HL-60 (cell line): ENCODE measurements around the gene ACTN4.

Experiments used
- DNase-seq, 2 experiments: peaks; one replicate each; pipeline ENCODE4 v3.0.0-alpha.2; 2010 to 2020; ENCODE audit warnings: low read depth in 1 of 2, low spot score in 1 of 2
- H3K27ac ChIP-seq: fragments of 250-450 bp; sonication (Bioruptor Pico); replicated peaks from 2 replicates; pipeline ENCODE4 v1.5.1; 2020; ENCODE audit warnings: mild to moderate bottlenecking, moderate library complexity
- H3K27me3 ChIP-seq: fragments of 250-450 bp; sonication (Bioruptor Pico); 2 replicates; pipeline ENCODE4 v1.5.1; 2021; ENCODE audit warnings: mild to moderate bottlenecking, moderate library complexity; ENCODE audit not compliant: insufficient read depth, poor library complexity, severe bottlenecking
- H3K4me3 ChIP-seq: replicated peaks from 2 replicates; pipeline ENCODE4 v1.5.1; 2011; ENCODE audit warnings: mild to moderate bottlenecking, control low read depth, low read length; ENCODE audit not compliant: insufficient read depth
- GABPA ChIP-seq: IDR thresholded peaks from 2 replicates; pipeline ENCODE4 v1.6.1; 2012; ENCODE audit warnings: low read depth
- POLR2AphosphoS5 ChIP-seq: IDR thresholded peaks from 2 replicates; pipeline ENCODE4 v1.6.1; 2012; ENCODE audit warnings: low read depth
- SPI1 ChIP-seq: IDR thresholded peaks from 2 replicates; pipeline ENCODE4 v1.6.1; 2012; ENCODE audit warnings: low read depth, mild to moderate bottlenecking, borderline replicate concordance
- TF ChIP-seq, protein P1 (sequence below): IDR thresholded peaks from one replicate; pipeline ENCODE4 v1.5.1; 2011; ENCODE audit warnings: low read length, control low read depth, inconsistent platforms; ENCODE audit not compliant: insufficient read depth
- TF ChIP-seq, protein P2 (sequence below): IDR thresholded peaks from 2 replicates; pipeline ENCODE4 v1.6.1; 2012; ENCODE audit warnings: low read depth; ENCODE audit not compliant: insufficient replicate concordance

Gene ACTN4

DNA sequence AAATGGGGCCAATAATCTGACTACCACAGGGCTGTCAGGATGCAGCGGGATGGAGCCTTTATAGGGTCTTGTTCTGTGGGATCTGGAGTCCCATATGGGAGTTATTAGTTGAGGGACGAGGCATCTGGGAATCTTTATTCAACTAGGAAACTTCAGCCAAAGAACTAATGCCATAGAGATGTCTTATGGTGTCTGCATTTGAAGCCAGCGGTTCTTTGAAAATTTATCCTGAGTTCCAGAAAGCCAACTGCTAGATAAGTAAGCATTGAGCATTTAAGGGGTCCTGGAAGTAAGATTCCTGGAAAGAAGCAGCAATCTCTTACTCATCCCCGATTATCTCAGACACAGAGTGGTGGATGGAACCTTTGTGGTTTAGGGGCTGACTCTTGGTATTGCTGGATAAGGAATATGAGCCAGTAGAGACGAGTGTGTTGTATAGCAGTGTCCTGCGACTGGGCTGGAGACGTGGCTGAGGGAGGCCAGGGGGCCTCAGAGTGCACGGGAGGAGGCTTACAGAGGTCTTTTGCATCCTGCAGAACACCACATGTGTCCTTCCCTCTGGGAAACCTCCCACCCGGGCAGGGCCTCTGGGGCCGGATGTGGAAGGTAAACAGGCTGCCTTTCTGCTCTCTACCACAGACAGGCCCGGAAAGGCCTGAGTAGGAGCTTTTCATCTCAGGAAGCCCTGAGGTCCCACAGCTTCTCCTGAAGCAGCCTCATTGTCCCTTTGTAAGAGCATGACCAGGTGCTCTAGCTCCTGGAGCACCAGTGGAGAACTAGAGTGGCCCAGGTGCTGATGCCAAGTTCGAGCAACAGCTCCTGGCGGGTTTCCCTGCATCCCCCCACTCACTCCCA is 28.8 kb downstream of the ACTN4 start:
- DNase-seq, result no peak
- H3K4me3 ChIP-seq, result no peak overlapping the region
- TF ChIP-seq, protein P1, sequence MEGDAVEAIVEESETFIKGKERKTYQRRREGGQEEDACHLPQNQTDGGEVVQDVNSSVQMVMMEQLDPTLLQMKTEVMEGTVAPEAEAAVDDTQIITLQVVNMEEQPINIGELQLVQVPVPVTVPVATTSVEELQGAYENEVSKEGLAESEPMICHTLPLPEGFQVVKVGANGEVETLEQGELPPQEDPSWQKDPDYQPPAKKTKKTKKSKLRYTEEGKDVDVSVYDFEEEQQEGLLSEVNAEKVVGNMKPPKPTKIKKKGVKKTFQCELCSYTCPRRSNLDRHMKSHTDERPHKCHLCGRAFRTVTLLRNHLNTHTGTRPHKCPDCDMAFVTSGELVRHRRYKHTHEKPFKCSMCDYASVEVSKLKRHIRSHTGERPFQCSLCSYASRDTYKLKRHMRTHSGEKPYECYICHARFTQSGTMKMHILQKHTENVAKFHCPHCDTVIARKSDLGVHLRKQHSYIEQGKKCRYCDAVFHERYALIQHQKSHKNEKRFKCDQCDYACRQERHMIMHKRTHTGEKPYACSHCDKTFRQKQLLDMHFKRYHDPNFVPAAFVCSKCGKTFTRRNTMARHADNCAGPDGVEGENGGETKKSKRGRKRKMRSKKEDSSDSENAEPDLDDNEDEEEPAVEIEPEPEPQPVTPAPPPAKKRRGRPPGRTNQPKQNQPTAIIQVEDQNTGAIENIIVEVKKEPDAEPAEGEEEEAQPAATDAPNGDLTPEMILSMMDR, result no peak
- TF ChIP-seq, protein P2, sequence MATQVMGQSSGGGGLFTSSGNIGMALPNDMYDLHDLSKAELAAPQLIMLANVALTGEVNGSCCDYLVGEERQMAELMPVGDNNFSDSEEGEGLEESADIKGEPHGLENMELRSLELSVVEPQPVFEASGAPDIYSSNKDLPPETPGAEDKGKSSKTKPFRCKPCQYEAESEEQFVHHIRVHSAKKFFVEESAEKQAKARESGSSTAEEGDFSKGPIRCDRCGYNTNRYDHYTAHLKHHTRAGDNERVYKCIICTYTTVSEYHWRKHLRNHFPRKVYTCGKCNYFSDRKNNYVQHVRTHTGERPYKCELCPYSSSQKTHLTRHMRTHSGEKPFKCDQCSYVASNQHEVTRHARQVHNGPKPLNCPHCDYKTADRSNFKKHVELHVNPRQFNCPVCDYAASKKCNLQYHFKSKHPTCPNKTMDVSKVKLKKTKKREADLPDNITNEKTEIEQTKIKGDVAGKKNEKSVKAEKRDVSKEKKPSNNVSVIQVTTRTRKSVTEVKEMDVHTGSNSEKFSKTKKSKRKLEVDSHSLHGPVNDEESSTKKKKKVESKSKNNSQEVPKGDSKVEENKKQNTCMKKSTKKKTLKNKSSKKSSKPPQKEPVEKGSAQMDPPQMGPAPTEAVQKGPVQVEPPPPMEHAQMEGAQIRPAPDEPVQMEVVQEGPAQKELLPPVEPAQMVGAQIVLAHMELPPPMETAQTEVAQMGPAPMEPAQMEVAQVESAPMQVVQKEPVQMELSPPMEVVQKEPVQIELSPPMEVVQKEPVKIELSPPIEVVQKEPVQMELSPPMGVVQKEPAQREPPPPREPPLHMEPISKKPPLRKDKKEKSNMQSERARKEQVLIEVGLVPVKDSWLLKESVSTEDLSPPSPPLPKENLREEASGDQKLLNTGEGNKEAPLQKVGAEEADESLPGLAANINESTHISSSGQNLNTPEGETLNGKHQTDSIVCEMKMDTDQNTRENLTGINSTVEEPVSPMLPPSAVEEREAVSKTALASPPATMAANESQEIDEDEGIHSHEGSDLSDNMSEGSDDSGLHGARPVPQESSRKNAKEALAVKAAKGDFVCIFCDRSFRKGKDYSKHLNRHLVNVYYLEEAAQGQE, result no peak
- no peaks in the 10 kb centered on the region for H3K27me3 ChIP-seq
- no peak overlapping the region for H3K27ac ChIP-seq

DNA sequence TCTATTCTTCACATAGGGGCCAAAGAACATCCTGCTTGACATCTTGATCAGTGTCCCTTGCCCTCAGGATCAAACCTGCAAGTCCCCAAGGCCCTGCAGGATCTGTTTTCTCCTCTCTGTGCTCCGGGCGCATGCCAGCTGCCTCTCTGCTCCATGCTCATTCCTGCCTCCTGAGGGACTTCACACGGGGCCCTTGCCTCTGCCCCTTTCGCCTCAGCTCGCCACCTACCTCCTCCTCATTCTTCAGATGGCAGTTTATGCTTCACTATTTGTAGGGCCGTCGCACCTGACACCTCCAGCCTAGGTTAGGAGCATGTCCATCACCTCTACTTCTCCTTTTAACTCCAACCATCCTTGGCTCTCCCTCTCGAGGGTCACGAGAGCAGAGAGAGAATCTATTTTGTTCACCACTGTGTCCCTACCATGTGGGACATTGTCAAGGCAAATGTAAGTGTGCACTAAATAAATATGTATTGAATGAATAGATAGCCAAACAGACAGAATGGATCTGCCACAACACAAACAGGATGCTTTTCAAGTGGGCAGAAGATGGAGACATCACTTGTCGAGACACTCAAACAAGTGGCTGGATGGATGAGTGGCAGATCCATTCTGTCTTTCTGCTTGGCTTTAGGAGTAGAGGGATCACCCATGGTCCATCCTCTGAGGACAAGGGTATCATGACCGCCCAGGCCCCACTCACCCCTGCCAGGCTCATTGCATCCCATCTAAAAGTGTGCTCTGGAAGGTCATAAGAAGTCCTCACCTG is 29.6 kb downstream of the ACTN4 start:
- H3K4me3 ChIP-seq, result no peak overlapping the region

DNA sequence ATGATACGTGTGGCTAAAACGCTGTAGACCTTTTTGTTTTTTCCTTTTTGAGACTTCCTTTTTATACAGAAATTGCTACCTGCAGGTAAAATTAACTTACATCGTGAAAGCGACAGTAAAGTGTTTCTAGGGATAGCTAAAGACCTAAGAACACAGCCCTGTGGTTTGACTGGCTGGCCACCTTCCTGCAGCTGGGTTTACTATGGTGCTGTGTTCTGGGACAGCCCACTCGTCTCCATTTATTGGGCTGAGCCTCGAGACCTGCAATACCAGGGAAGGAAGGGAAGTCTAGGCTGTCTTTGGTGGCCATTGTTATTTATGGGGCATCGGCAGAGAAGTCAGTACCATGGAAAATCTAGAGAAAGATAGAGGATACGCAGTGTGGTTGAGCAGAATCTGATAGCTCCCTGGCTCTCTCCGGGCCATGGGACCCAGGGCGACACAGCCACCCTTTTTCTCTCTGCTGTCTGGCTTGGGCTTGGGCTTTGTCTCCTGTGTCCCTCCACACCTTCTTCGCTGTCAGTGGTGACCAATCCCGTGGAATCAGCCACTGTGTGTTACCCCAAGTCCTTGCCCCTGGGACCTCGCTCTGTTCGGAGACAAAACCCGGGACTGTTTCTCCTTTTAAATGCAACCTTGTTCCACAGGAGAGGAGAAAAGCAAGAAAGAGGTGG is 30.9 kb downstream of the ACTN4 start:
- no peaks in the 10 kb centered on the region for H3K27me3 ChIP-seq
- no peak for DNase-seq
- TF ChIP-seq SPI1 (no peak), POLR2AphosphoS5 (no peak), GABPA (no peak)
- TF ChIP-seq, protein P1, result no peak
- TF ChIP-seq, protein P2, result no peak
- no peak overlapping the region for H3K4me3 ChIP-seq
- no peak overlapping the region for H3K27ac ChIP-seq

More for the DNA sequence above, 29.6 kb downstream of the ACTN4 start:
- H3K27me3 ChIP-seq, result no peaks in the 10 kb centered on the region
- TF ChIP-seq, protein P1, result no peak
- TF ChIP-seq GABPA (no peak), SPI1 (no peak), POLR2AphosphoS5 (no peak)
- TF ChIP-seq, protein P2, result no peak
- no peak for DNase-seq
- H3K27ac ChIP-seq, result no peak overlapping the region
